GM23338 (cell line): ENCODE results near the gene CNNM3. TPM values are rescaled to one million over a fixed set of nuclear protein-coding genes. Genes with fewer than 3 reads are reported as not detected.
"Not testable (repeated sequence)": the region's sequence is repeated elsewhere in the genome, so short reads cannot be mapped to it uniquely, and the experiment has no call there.

Experiments used
- ATAC-seq: fragments of 200-7000 bp; cut with Tn5 transposase; 3 replicates; pipeline ENCODE4 v1.9.1; 2020
- DNase-seq: peaks from one replicate; pipeline ENCODE4 v3.0.0-alpha.2; 2015; ENCODE audit warnings: low spot score
- H2AFZ ChIP-seq: fragments of 200-600 bp; sonication (generic); 2 replicates; pipeline ENCODE4 v1.8.0; 2016; ENCODE audit warnings: antibody characterized with exemption, mild to moderate bottlenecking, moderate library complexity
- H3F3A ChIP-seq: fragments of 200-600 bp; sonication (generic); replicated peaks from 2 replicates; pipeline ENCODE4 v1.8.0; 2017; ENCODE audit warnings: antibody characterized with exemption, mixed run types, low read depth
- H3K27ac ChIP-seq: fragments of 200-600 bp; sonication (generic); 2 replicates; pipeline ENCODE4 v1.6.1; 2016; ENCODE audit warnings: low read depth
- H3K27me3 ChIP-seq: fragments of 200-600 bp; sonication (generic); 2 replicates; pipeline ENCODE4 v1.8.0; 2016; ENCODE audit warnings: mild to moderate bottlenecking, mixed run types, moderate library complexity; ENCODE audit not compliant: insufficient read depth
- H3K36me3 ChIP-seq: fragments of 200-600 bp; sonication (generic); 2 replicates; pipeline ENCODE4 v1.8.0; 2016; ENCODE audit warnings: mild to moderate bottlenecking; ENCODE audit not compliant: insufficient read depth
- H3K4me1 ChIP-seq: fragments of 200-600 bp; sonication (generic); 2 replicates; pipeline ENCODE4 v1.8.0; 2016; ENCODE audit warnings: mild to moderate bottlenecking, moderate library complexity; ENCODE audit not compliant: insufficient read depth
- H3K4me2 ChIP-seq: fragments of 200-600 bp; sonication (generic); 2 replicates; pipeline ENCODE4 v1.7.1; 2017; ENCODE audit warnings: mixed run types
- H3K4me3 ChIP-seq: fragments of 200-600 bp; sonication (generic); 2 replicates; pipeline ENCODE4 v1.6.1; 2016; ENCODE audit warnings: mixed run types
- H3K79me2 ChIP-seq: fragments of 200-600 bp; sonication (generic); replicated peaks from 2 replicates; pipeline ENCODE4 v1.8.0; 2017; ENCODE audit warnings: mild to moderate bottlenecking; ENCODE audit not compliant: insufficient read depth
- H3K9me2 ChIP-seq: fragments of 200-600 bp; sonication (generic); 2 replicates; pipeline ENCODE4 v1.8.0; 2017; ENCODE audit not compliant: insufficient read depth
- H4K20me1 ChIP-seq: fragments of 200-600 bp; sonication (generic); replicated peaks from 2 replicates; pipeline ENCODE4 v1.8.0; 2017; ENCODE audit warnings: mild to moderate bottlenecking; ENCODE audit not compliant: insufficient read depth
- H3K27ac Mint-ChIP-seq: 2 replicates; pipeline ENCODE4 v1.8.0; 2020; ENCODE audit warnings: inconsistent platforms, mild to moderate bottlenecking, moderate library complexity, mixed read lengths
- H3K27me3 Mint-ChIP-seq: 3 replicates; pipeline ENCODE4 v1.8.0; 2022; ENCODE audit warnings: low read depth, mild to moderate bottlenecking, moderate library complexity, mixed read lengths, inconsistent platforms; ENCODE audit not compliant: insufficient read depth, poor library complexity
- H3K36me3 Mint-ChIP-seq: 3 replicates; pipeline ENCODE4 v1.8.0; 2021; ENCODE audit warnings: low read depth, mild to moderate bottlenecking, inconsistent platforms, moderate library complexity, mixed read lengths
- H3K4me1 Mint-ChIP-seq: 3 replicates; pipeline ENCODE4 v1.8.0; 2020; ENCODE audit warnings: mild to moderate bottlenecking, inconsistent platforms, mixed read lengths
- H3K4me3 Mint-ChIP-seq: 3 replicates; pipeline ENCODE4 v1.8.0; 2021; ENCODE audit warnings: moderate library complexity, mild to moderate bottlenecking, inconsistent platforms, mixed read lengths
- H3K9me3 Mint-ChIP-seq: 3 replicates; pipeline ENCODE4 v1.8.0; 2020; ENCODE audit warnings: moderate library complexity, mild to moderate bottlenecking, inconsistent platforms, mixed read lengths
- CREB1 ChIP-seq: fragments of 250-450 bp; sonication (Bioruptor Pico); IDR thresholded peaks from 2 replicates; pipeline ENCODE4 v1.5.0; 2020; ENCODE audit warnings: low read depth, mild to moderate bottlenecking, moderate library complexity
- EZH2phosphoT487 ChIP-seq: fragments of 200-600 bp; sonication (generic); IDR thresholded peaks from one replicate; pipeline ENCODE4 v1.8.1; 2018; ENCODE audit warnings: antibody characterized with exemption; ENCODE audit not compliant: unreplicated experiment
- JUNB ChIP-seq: IDR thresholded peaks from one replicate; pipeline ENCODE4 v1.6.1; 2016; ENCODE audit warnings: antibody characterized with exemption; ENCODE audit not compliant: unreplicated experiment
- NANOG ChIP-seq: IDR thresholded peaks from 2 replicates; pipeline ENCODE4 v1.6.1; 2016; ENCODE audit warnings: antibody characterized with exemption, borderline replicate concordance
- POLR2AphosphoS5 ChIP-seq: IDR thresholded peaks from 2 replicates; pipeline ENCODE4 v1.6.1; 2016; ENCODE audit warnings: antibody characterized with exemption, low read depth
- STAT1 ChIP-seq: IDR thresholded peaks from one replicate; pipeline ENCODE4 v1.6.1; 2016; ENCODE audit warnings: antibody characterized with exemption; ENCODE audit not compliant: unreplicated experiment
- ZNF114 ChIP-seq: fragments of 250-450 bp; sonication (Bioruptor Pico); IDR thresholded peaks from 2 replicates; pipeline ENCODE4 v1.5.0; 2020; ENCODE audit warnings: mild to moderate bottlenecking, moderate library complexity
- ZNF331 ChIP-seq: fragments of 250-450 bp; sonication (Bioruptor Pico); IDR thresholded peaks from 2 replicates; pipeline ENCODE4 v1.5.0; 2020; ENCODE audit warnings: low read depth, mild to moderate bottlenecking, moderate library complexity
- polyA plus RNA-seq: library from polyadenylated mRNA; unstranded; fragments of >200 nt; fragmentation: Nextera tagmentation; extraction: Ambion mirVana; gene quantifications from 2 replicates; pipeline ENCODE4 v1.2.1, GENCODE V29; 2016
- total RNA-seq: library from RNA; depleted of rRNA; stranded (reverse); fragments of >200 nt; shearing (Covaris generic); gene quantifications from 2 replicates; pipeline ENCODE4 v1.2.3, GENCODE V29; 2014
- TF ChIP-seq, protein P1 (sequence below): IDR thresholded peaks from 2 replicates; pipeline ENCODE4 v1.6.1; 2016; ENCODE audit warnings: antibody characterized with exemption
- TF ChIP-seq, protein P2 (sequence below), 2 experiments: fragments of 200-600 bp in 1 of 2; sonication (generic) in 1 of 2; conservative IDR thresholded peaks; 2 replicates each; pipeline versions ENCODE4 v1.5.1 to v1.6.1; 2016 to 2017; ENCODE audit warnings: antibody characterized with exemption in 2 of 2, low read depth in 2 of 2, mild to moderate bottlenecking in 2 of 2, moderate library complexity in 1 of 2
- TF ChIP-seq, protein P3 (sequence below): IDR thresholded peaks from one replicate; pipeline ENCODE4 v1.6.1; 2018; ENCODE audit warnings: antibody characterized with exemption; ENCODE audit not compliant: unreplicated experiment

Gene CNNM3
- total and polyA plus RNA-seq, 2 experiments from 2014 or later: 5.3 to 25.7 TPM

DNA sequence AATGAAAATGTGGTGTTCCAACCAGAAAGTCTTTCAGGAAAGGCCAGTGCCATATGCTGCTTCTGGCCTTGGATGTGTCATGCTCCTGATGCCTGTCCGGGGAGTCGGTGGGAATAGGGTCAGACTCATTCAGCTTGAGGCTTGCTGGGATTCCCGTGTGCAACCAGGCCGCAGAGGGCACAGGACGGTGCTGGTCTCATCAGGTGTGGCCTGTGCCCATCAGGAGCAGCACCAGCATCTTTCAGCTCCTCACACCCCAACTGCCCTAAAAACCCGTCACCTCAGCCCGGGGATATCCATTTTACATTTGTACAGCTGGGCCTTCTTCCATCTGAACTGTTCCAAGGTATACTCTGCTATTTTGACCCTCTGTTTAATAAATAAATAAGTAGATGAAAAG, 13.3 kb upstream of the CNNM3 start (continued):
- TF ChIP-seq, protein P1, sequence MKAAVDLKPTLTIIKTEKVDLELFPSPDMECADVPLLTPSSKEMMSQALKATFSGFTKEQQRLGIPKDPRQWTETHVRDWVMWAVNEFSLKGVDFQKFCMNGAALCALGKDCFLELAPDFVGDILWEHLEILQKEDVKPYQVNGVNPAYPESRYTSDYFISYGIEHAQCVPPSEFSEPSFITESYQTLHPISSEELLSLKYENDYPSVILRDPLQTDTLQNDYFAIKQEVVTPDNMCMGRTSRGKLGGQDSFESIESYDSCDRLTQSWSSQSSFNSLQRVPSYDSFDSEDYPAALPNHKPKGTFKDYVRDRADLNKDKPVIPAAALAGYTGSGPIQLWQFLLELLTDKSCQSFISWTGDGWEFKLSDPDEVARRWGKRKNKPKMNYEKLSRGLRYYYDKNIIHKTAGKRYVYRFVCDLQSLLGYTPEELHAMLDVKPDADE: no peak

DNA sequence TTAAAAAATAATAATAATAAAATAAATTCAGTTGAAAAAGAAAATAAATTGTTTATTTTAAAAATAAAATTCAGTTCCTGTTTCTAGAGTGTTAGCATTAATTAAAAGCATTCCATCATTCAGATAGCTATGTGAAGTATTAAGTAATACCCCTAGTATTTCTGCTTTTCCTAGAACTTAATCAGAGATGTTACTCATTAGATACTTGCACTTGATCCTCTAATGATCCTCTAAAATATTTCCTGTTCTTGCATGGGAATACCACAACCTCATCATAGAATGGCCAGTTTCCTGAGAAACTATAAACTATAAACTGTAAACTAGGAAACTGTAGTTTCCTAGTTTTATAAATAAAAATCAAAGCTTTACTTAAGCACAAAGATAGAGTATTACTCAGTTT, 11.1 kb upstream of the CNNM3 start:
- H3K9me2 ChIP-seq: no peaks in the 10 kb centered on the region
- peaks cover 2% of the 10 kb centered on the region for H3K27me3 Mint-ChIP-seq

DNA sequence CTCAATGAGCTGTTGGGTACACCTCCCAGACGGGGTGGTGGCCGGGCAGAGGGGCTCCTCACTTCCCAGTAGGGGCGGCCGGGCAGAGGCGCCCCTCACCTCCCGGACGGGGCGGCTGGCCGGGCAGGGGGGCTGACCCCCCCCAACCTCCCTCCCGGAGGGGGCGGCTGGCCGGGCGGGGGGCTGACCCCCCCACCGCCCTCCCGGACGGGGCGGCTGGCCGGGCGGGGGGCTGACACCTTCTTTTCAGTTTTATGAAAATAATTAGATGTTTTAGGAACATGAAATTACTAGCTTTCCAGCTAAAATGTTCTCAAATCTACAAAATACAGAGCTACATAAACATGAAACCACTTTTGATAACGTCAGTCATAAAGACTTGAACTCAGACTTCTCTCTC, 10.1 kb upstream of the CNNM3 start:
- not testable (repeated sequence) for ATAC-seq, H3K9me3 Mint-ChIP-seq
- peaks cover 13% of the 10 kb centered on the region; the same call in 2 of the 3 replicates for H3K36me3 Mint-ChIP-seq

More for the DNA sequence above, 11.1 kb upstream of the CNNM3 start:
- H3K36me3 Mint-ChIP-seq: peaks cover 13% of the 10 kb centered on the region; the same call in 2 of the 3 replicates
- H3K27ac Mint-ChIP-seq: no peak overlapping the region
- Histone ChIP-seq H3K4me3 (no peak overlapping the region), H3K4me1 (no peaks in the 10 kb centered on the region), H3K79me2 (no peaks in the 10 kb centered on the region), H3K36me3 (no peaks in the 10 kb centered on the region), H2AFZ (no peak overlapping the region), H3F3A (no peaks in the 10 kb centered on the region; the same call in 1 of the 2 replicates), H3K27ac (no peak overlapping the region), H3K27me3 (no peaks in the 10 kb centered on the region), H4K20me1 (no peaks in the 10 kb centered on the region), H3K4me2 (no peak overlapping the region)
- peaks cover 6% of the 10 kb centered on the region; the same call in 1 of the 3 replicates for H3K9me3 Mint-ChIP-seq
- ATAC-seq (no peak), DNase-seq (no peak)
- no peak overlapping the region for H3K4me3 Mint-ChIP-seq
- TF ChIP-seq EZH2phosphoT487 (no peak), POLR2AphosphoS5 (no peak), ZNF331 (no peak), JUNB (no peak), STAT1 (no peak), CREB1 (CRISPR knock-in tag) (no peak), NANOG (no peak), ZNF114 (CRISPR knock-in tag) (no peak)
- TF ChIP-seq, protein P2, sequence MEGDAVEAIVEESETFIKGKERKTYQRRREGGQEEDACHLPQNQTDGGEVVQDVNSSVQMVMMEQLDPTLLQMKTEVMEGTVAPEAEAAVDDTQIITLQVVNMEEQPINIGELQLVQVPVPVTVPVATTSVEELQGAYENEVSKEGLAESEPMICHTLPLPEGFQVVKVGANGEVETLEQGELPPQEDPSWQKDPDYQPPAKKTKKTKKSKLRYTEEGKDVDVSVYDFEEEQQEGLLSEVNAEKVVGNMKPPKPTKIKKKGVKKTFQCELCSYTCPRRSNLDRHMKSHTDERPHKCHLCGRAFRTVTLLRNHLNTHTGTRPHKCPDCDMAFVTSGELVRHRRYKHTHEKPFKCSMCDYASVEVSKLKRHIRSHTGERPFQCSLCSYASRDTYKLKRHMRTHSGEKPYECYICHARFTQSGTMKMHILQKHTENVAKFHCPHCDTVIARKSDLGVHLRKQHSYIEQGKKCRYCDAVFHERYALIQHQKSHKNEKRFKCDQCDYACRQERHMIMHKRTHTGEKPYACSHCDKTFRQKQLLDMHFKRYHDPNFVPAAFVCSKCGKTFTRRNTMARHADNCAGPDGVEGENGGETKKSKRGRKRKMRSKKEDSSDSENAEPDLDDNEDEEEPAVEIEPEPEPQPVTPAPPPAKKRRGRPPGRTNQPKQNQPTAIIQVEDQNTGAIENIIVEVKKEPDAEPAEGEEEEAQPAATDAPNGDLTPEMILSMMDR (conservative IDR thresholded peaks at IDR 0.05; ENCODE audit: low read depth in 2 of 2): no peak
- TF ChIP-seq, protein P3, sequence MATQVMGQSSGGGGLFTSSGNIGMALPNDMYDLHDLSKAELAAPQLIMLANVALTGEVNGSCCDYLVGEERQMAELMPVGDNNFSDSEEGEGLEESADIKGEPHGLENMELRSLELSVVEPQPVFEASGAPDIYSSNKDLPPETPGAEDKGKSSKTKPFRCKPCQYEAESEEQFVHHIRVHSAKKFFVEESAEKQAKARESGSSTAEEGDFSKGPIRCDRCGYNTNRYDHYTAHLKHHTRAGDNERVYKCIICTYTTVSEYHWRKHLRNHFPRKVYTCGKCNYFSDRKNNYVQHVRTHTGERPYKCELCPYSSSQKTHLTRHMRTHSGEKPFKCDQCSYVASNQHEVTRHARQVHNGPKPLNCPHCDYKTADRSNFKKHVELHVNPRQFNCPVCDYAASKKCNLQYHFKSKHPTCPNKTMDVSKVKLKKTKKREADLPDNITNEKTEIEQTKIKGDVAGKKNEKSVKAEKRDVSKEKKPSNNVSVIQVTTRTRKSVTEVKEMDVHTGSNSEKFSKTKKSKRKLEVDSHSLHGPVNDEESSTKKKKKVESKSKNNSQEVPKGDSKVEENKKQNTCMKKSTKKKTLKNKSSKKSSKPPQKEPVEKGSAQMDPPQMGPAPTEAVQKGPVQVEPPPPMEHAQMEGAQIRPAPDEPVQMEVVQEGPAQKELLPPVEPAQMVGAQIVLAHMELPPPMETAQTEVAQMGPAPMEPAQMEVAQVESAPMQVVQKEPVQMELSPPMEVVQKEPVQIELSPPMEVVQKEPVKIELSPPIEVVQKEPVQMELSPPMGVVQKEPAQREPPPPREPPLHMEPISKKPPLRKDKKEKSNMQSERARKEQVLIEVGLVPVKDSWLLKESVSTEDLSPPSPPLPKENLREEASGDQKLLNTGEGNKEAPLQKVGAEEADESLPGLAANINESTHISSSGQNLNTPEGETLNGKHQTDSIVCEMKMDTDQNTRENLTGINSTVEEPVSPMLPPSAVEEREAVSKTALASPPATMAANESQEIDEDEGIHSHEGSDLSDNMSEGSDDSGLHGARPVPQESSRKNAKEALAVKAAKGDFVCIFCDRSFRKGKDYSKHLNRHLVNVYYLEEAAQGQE: no peak
- TF ChIP-seq, protein P1: no peak
- H3K4me1 Mint-ChIP-seq: no peaks in the 10 kb centered on the region

More for the DNA sequence above, 10.1 kb upstream of the CNNM3 start:
- H3K36me3 ChIP-seq, H4K20me1 ChIP-seq, H3K4me1 ChIP-seq, DNase-seq, H3K4me2 ChIP-seq, H3K4me3 ChIP-seq, H3K4me1 Mint-ChIP-seq, H3K79me2 ChIP-seq, H3K27ac Mint-ChIP-seq, H3F3A ChIP-seq, H3K9me2 ChIP-seq, H3K27me3 ChIP-seq, H3K27me3 Mint-ChIP-seq, H2AFZ ChIP-seq, H3K27ac ChIP-seq, H3K4me3 Mint-ChIP-seq: not testable (repeated sequence)
